ENCODE measurements around the gene RASSF7.
"Not testable (repeated sequence)": the region's sequence is repeated elsewhere in the genome, so short reads cannot be mapped to it uniquely, and the experiment has no call there.

The RASSF7 gene

GRCh38 chr11:560305-561147 is at the start of gene RASSF7, which contains the start of gene LMNTD2:
TSS of gene RASSF7 (plus strand) at chr11:560970. CDS start at chr11:561769, 799 bp downstream.
TSS of gene LMNTD2 (minus strand) at chr11:560738. CDS start at chr11:560716, 22 bp downstream.
- peak; percentile 90 for DNase-seq (ENCODE audit: low spot score)

- DNase-seq (ENCODE audit: low spot score), result no peak
These were observed 47.8 kb upstream of the RASSF7 start for GRCh38 chr11:512761-513595.

GRCh38 chr11:514606-515005 is 46.2 kb upstream of the RASSF7 start:
- DNase-seq (ENCODE audit: low spot score), result no peak

GRCh38 chr11:515131-515530 is 45.6 kb upstream of the RASSF7 start:
- DNase-seq (ENCODE audit: low spot score), result no peak

- DNase-seq (ENCODE audit: low spot score), result no peak
These were observed 44.4 kb upstream of the RASSF7 start for GRCh38 chr11:516400-516799.

GRCh38 chr11:516918-517685 is 43.7 kb upstream of the RASSF7 start:
- not testable (repeated sequence) for DNase-seq (ENCODE audit: low spot score)

- DNase-seq (ENCODE audit: low spot score), result peak; percentile 79
These were observed 42.1 kb upstream of the RASSF7 start for GRCh38 chr11:518463-519202.

GRCh38 chr11:520428-521176 is 40.2 kb upstream of the RASSF7 start:
- no peak for DNase-seq (ENCODE audit: low spot score)

- DNase-seq (ENCODE audit: low spot score), result no peak
These were observed 39.5 kb upstream of the RASSF7 start for GRCh38 chr11:521177-521688.

GRCh38 chr11:526192-526591 is 34.6 kb upstream of the RASSF7 start:
- no peak for DNase-seq (ENCODE audit: low spot score)

GRCh38 chr11:528166-528814 is 32.5 kb upstream of the RASSF7 start:
- DNase-seq (ENCODE audit: low spot score), result no peak

GRCh38 chr11:528815-529727 is 31.7 kb upstream of the RASSF7 start:
- no peak for DNase-seq (ENCODE audit: low spot score)

GRCh38 chr11:529728-530411 is 30.9 kb upstream of the RASSF7 start:
- DNase-seq (ENCODE audit: low spot score), result no peak

GRCh38 chr11:530960-531831 is 29.6 kb upstream of the RASSF7 start:
- no peak for DNase-seq (ENCODE audit: low spot score)

GRCh38 chr11:531919-532526 is 28.7 kb upstream of the RASSF7 start:
- DNase-seq (ENCODE audit: low spot score), result no peak

- no peak for DNase-seq (ENCODE audit: low spot score)
These were observed 28.2 kb upstream of the RASSF7 start for GRCh38 chr11:532527-532985.
